Esophagus muscularis mucosa (tissue), 4 donors: ENCODE data around the gene ACCS.

ENCODE experiments used
- EP300 ChIP-seq: sonication (generic); formaldehyde crosslinking; IDR thresholded peaks from one replicate; pipeline ENCODE4 v1.6.1; 2017; ENCODE audit warnings: antibody characterized with exemption
- POLR2AphosphoS5 ChIP-seq, 2 donors: sonication (generic); formaldehyde crosslinking; IDR thresholded peaks; one replicate each; pipeline ENCODE4 v1.6.1; 2017; ENCODE audit warnings: antibody characterized with exemption in 2 of 2
- TF ChIP-seq, protein P1 (sequence below), 3 experiments: fragments of 200-600 bp in 2 of 3; fragments of 450-650 bp in 1 of 3; sonication (generic) in 2 of 3; IDR thresholded peaks; one replicate each; pipeline ENCODE4 v1.5.1; 2017 to 2019; ENCODE audit warnings: antibody characterized with exemption in 3 of 3, mild to moderate bottlenecking in 2 of 3, moderate library complexity in 1 of 3

DNA sequence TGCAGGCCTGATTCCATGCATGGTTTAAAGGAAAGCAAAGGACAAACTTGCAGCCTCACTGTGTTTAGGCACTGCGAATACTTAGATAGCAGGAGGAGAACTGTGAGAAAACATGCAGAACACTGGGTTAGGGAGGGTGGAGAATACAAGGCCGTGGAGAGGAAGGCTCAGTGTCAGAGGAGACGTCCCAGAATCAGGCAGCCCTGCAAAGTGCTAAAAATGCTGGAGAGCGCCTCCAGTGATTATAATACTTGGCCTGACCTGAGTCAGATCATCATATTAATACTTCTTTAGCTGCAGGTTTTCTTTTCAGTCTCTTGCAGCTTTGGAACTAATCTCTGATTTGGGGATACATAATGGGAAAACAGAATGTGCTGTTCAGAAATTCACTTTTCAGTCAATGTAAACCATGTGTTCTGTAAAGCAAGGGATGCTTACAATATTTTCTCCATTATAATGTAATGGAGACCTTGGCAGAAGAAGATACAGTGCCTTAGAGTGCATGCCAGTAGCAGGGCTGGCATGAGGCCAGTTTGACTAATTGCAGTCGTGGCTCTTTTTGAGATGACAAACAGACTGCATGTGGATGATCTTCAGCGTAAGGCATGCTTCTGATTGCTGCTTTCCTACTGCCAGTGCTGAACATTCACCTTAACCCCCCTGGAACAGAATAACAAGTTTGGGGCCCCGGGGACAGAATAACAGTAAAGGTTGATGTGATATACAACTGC lies 46.2 kb downstream of the ACCS start:
- TF ChIP-seq, protein P1, sequence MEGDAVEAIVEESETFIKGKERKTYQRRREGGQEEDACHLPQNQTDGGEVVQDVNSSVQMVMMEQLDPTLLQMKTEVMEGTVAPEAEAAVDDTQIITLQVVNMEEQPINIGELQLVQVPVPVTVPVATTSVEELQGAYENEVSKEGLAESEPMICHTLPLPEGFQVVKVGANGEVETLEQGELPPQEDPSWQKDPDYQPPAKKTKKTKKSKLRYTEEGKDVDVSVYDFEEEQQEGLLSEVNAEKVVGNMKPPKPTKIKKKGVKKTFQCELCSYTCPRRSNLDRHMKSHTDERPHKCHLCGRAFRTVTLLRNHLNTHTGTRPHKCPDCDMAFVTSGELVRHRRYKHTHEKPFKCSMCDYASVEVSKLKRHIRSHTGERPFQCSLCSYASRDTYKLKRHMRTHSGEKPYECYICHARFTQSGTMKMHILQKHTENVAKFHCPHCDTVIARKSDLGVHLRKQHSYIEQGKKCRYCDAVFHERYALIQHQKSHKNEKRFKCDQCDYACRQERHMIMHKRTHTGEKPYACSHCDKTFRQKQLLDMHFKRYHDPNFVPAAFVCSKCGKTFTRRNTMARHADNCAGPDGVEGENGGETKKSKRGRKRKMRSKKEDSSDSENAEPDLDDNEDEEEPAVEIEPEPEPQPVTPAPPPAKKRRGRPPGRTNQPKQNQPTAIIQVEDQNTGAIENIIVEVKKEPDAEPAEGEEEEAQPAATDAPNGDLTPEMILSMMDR (IDR thresholded peaks at IDR 0.05) = no peak
- TF ChIP-seq POLR2AphosphoS5 (IDR thresholded peaks at IDR 0.05) = no peak
- TF ChIP-seq EP300 = no peak
